ENCODE measurements around the gene S100P. TPM values are rescaled to one million over a fixed set of nuclear protein-coding genes. Genes with fewer than 3 reads are reported as not detected.

The S100P gene
- total RNA-seq, 1 donor from 2014 or later = not detected

DNA sequence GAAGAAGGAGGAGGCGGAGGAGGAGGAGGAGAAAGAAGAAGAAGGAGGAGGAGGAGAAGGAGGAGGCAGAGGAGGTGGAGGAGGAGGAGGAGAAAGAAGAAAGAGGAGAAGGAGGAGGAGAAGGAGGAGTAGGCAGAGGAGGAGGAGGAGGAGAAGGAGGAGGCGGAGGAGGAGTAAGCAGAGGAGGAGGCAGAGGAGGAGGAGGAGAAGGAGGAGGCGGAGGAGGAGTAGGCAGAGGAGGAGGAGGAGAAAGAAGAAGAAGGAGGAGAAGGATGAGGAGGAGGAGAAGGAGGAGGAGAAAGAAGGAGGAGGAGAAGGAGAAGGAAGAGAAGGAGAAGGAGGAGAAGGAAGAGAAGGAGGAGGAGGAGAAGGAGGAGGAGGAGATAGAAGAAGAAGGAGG is 33.2 kb upstream of the S100P start:
- H3K4me3 ChIP-seq = no peak overlapping the region
- H3K9me3 ChIP-seq (replicated peaks) = no peaks in the 10 kb centered on the region
- H3K27me3 ChIP-seq (ENCODE audit: low read depth) = peaks cover 39% of the 10 kb centered on the region
- H3K4me1 ChIP-seq = peaks cover 20% of the 10 kb centered on the region
- intact Hi-C loops (cut with micrococcal nuclease) = no loop called here
- no peak for DNase-seq
- TF ChIP-seq, protein P1, sequence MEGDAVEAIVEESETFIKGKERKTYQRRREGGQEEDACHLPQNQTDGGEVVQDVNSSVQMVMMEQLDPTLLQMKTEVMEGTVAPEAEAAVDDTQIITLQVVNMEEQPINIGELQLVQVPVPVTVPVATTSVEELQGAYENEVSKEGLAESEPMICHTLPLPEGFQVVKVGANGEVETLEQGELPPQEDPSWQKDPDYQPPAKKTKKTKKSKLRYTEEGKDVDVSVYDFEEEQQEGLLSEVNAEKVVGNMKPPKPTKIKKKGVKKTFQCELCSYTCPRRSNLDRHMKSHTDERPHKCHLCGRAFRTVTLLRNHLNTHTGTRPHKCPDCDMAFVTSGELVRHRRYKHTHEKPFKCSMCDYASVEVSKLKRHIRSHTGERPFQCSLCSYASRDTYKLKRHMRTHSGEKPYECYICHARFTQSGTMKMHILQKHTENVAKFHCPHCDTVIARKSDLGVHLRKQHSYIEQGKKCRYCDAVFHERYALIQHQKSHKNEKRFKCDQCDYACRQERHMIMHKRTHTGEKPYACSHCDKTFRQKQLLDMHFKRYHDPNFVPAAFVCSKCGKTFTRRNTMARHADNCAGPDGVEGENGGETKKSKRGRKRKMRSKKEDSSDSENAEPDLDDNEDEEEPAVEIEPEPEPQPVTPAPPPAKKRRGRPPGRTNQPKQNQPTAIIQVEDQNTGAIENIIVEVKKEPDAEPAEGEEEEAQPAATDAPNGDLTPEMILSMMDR (IDR thresholded peaks at IDR 0.05; ENCODE audit: borderline replicate concordance) = no peak
- H3K36me3 ChIP-seq = no peaks in the 10 kb centered on the region
- H3K27ac ChIP-seq (replicated peaks) = no peak overlapping the region

DNA sequence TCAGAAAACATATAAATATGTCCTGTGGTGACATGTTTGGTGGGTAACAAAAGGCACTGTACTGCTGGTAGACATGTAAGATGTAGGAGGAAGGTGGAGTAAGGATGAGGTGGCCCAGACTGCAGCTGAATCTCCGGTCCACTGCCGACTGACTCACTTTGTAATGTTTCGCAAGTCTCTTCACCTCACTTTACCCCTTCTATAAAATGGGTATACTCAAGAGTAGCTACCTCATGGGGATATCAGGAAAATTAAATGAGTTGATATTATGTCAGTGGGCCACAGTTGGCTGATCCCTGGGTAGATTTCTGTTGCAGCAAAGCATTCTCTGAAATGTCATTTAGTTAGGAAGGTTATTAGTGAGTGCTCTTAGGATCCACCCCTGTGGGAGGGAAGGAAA is 31.1 kb upstream of the S100P start:
- Histone ChIP-seq H3K4me3 (no peak overlapping the region), H3K9me3 (replicated peaks) (no peaks in the 10 kb centered on the region), H3K36me3 (no peaks in the 10 kb centered on the region), H3K27me3 (ENCODE audit: low read depth) (peaks cover 46% of the 10 kb centered on the region), H3K4me1 (peaks cover 20% of the 10 kb centered on the region), H3K27ac (replicated peaks) (no peak overlapping the region)
- DNase-seq = no peak
- TF ChIP-seq, protein P1 (IDR thresholded peaks at IDR 0.05; ENCODE audit: borderline replicate concordance) = no peak
- intact Hi-C loops (cut with micrococcal nuclease) = no loop called here

DNA sequence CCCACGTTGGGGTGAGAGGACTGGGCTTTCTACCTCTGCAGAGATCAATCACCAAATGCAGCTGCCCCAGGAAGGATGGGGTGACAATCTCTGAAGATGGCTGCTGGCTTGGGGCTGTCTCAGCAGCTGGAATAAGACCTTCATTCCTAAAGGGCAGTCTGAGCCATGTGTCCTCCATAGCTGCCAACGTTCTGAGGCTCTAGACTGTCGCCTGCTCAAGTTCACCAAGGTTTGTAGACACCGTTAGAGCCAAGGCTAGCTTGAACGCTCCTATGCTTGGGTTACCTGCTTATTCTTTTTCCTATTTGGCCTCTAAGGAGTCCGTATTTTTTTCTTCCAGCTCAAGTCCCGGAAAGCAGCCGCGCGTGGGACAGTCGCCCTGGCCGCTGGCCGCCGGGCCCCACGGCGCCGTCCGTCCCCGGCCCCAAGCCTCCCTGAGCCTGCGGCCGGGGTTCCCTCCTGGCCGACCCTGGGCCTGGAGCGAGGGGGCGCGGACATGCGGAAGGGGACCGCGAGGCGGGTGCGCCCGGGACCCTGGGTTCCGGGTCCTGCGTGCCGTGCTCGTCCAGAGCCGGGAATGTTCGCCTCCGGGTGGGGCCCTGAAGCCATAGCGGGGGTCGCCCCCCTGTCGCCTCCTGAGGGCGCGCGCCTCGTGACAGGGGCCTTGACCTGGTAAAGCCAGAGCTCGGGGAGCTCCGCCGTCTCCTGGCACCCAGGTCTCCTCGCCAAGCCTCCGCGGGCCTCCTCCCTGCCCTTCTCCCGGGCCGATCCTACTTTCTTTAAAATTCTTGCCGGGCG is 29.9 kb upstream of the S100P start:
- Histone ChIP-seq H3K27me3 (ENCODE audit: low read depth) (peaks cover 46% of the 10 kb centered on the region), H3K4me3 (peak overlapping the region; percentile 64), H3K36me3 (no peaks in the 10 kb centered on the region), H3K9me3 (replicated peaks) (no peaks in the 10 kb centered on the region), H3K4me1 (peaks cover 17% of the 10 kb centered on the region), H3K27ac (replicated peaks) (no peak overlapping the region)
- intact Hi-C loops (cut with micrococcal nuclease) = no loop called here
- no peak for DNase-seq
- TF ChIP-seq, protein P1 (IDR thresholded peaks at IDR 0.05; ENCODE audit: borderline replicate concordance) = no peak

DNA sequence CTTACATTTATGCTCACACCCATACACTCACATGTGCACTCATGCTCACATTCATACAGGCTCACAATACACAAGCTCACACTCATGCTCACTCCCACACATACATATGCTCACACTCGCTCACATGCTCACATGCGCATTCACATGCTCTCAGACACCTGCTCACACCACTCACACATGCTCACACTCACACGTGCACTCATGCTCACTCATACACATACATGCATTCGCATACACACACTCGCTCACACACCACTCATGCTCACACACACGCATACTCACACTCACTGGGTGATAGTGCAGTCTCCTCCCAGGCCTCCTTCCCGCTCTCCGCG is 28.4 kb upstream of the S100P start:
- TF ChIP-seq, protein P1 (IDR thresholded peaks at IDR 0.05; ENCODE audit: borderline replicate concordance) = no peak
- intact Hi-C loops (cut with micrococcal nuclease) = no loop called here
- Histone ChIP-seq H3K4me3 (no peak overlapping the region), H3K4me1 (peaks cover 13% of the 10 kb centered on the region), H3K27me3 (ENCODE audit: low read depth) (peaks cover 35% of the 10 kb centered on the region), H3K36me3 (peaks cover under 1% of the 10 kb centered on the region), H3K27ac (replicated peaks) (no peak overlapping the region), H3K9me3 (replicated peaks) (no peaks in the 10 kb centered on the region)
- no peak for DNase-seq

DNA sequence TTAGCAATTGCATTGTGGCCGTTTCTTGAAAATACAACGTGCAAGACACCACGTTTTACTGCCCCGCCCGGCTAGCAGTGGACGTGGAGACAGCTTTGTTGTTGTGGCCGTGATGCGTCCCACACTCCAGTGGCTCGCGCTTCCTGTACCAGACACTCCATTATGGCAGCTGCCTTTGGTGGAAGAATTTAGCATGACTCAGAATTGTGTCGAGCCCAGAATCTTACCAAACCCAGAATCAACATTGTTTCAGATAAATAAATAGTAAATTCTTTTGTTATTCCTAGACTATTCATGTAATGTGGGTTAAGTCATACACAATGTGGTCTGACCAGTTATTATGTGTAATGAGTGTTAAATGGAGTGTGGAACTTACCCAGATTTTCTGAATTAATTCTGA is 25.3 kb upstream of the S100P start:
- intact Hi-C loops (cut with micrococcal nuclease) = no loop called here
- Histone ChIP-seq H3K4me1 (peaks cover 17% of the 10 kb centered on the region), H3K27me3 (ENCODE audit: low read depth) (peaks cover 22% of the 10 kb centered on the region), H3K4me3 (no peak overlapping the region), H3K9me3 (replicated peaks) (no peaks in the 10 kb centered on the region), H3K36me3 (peaks cover 6% of the 10 kb centered on the region), H3K27ac (replicated peaks) (no peak overlapping the region)
- DNase-seq = no peak
- TF ChIP-seq, protein P1 (IDR thresholded peaks at IDR 0.05; ENCODE audit: borderline replicate concordance) = no peak

Data from left ventricle myocardium inferior (tissue), 1 donor.